ENCODE results near the gene PLD6. TPM values are rescaled to one million over a fixed set of nuclear protein-coding genes. Genes with fewer than 3 reads are reported as not detected.
A peak's percentile ranks its signal among the peaks of the same experiment; 100 is the strongest.
"Not testable (repeated sequence)": the region's sequence is repeated elsewhere in the genome, so short reads cannot be mapped to it uniquely, and the experiment has no call there.

Gene PLD6
- total and polyA plus RNA-seq, 2 experiments from 2014 or later, result 0.65 to 1.0 TPM

DNA sequence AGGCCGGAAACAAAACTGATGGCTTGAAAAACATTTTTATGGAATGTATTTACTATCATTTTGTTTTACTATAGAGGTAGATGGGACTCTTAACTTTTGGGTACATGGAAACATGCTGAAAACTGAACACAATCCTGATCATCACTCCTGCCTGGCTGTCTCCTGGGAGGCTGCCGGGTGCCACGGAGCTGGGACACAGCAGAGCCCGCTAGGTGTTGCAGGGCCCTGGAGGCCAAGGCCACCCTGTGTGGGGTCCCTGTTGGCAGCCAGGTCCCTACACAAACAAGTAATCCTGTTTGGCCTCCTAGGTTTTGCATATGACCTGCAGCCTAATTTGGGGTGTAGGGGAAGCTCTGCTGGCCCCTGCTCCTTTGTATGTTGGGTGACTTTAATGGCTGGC, 17.5 kb downstream of the PLD6 start:
- Histone ChIP-seq H3K36me3 (ENCODE audit: low read depth) (peaks cover 39% of the 10 kb centered on the region; the same call in 1 of the 2 replicates), H3K4me1 (ENCODE audit: insufficient read depth) (peaks cover 22% of the 10 kb centered on the region), H3K4me3 (no peak overlapping the region)

GRCh38 chr17:17186551-17187505, 19.3 kb downstream of the PLD6 start:
- Histone ChIP-seq H3K4me3 (no peak overlapping the region), H3K27me3 (replicated peaks; ENCODE audit: insufficient read depth) (no peaks in the 10 kb centered on the region), H2AFZ (no peak overlapping the region), H3K79me2 (ENCODE audit: insufficient read depth) (no peaks in the 10 kb centered on the region), H3K9me2 (ENCODE audit: insufficient read depth) (no peaks in the 10 kb centered on the region), H3K9me3 (ENCODE audit: low read depth) (no peaks in the 10 kb centered on the region), H3K9ac (no peak overlapping the region), H3K27ac (no peak overlapping the region; the same call in 1 of the 2 replicates), H3K36me3 (ENCODE audit: low read depth) (peaks cover 47% of the 10 kb centered on the region; the same call in 1 of the 2 replicates), H4K20me1 (ENCODE audit: insufficient read depth) (no peaks in the 10 kb centered on the region), H3K4me1 (ENCODE audit: insufficient read depth) (peaks cover 19% of the 10 kb centered on the region), H3F3A (ENCODE audit: insufficient read depth) (peaks cover 51% of the 10 kb centered on the region), H3K4me2 (ENCODE audit: unreplicated experiment) (no peak overlapping the region)
- TF ChIP-seq EZH2 (IDR thresholded peaks at IDR 0.05; ENCODE audit: insufficient read depth, poor library complexity, severe bottlenecking) (no peak), EZH2phosphoT487 (IDR thresholded peaks at IDR 0.05; ENCODE audit: insufficient read depth, low read depth) (no peak)
- 82 to 83% methylated on average over 14 of the region's 14 CpGs for WGBS, 2 experiments (ENCODE audit: low coverage in 1 of 2, low lambda C conversion rate in 2 of 2, missing lambda C conversion rate in 2 of 2)
- in situ Hi-C loops (cut with MboI), result no loop called here
- no peak for DNase-seq

More for the DNA sequence above, 17.5 kb downstream of the PLD6 start:
- no peaks in the 10 kb centered on the region for H4K20me1 ChIP-seq (ENCODE audit: insufficient read depth)
- no peak overlapping the region for H3K27ac ChIP-seq
- H3K9ac ChIP-seq, result no peak overlapping the region
- no peaks in the 10 kb centered on the region for H3K27me3 ChIP-seq (replicated peaks; ENCODE audit: insufficient read depth)
- no peak overlapping the region for H2AFZ ChIP-seq
- H3K79me2 ChIP-seq (ENCODE audit: insufficient read depth), result no peaks in the 10 kb centered on the region
- no peak for DNase-seq
- 98 to 99% methylated on average over 4 of the region's 4 CpGs for WGBS, 2 experiments (ENCODE audit: low coverage in 1 of 2, low lambda C conversion rate in 2 of 2, missing lambda C conversion rate in 2 of 2)
- H3K4me2 ChIP-seq (ENCODE audit: unreplicated experiment), result no peak overlapping the region
- H3K9me2 ChIP-seq (ENCODE audit: insufficient read depth), result no peaks in the 10 kb centered on the region
- no peaks in the 10 kb centered on the region for H3K9me3 ChIP-seq (ENCODE audit: low read depth)
- in situ Hi-C loops (cut with MboI), result no loop called here
- no peak for TF ChIP-seq EZH2 (IDR thresholded peaks at IDR 0.05; ENCODE audit: insufficient read depth, poor library complexity, severe bottlenecking)
- TF ChIP-seq EZH2phosphoT487 (IDR thresholded peaks at IDR 0.05; ENCODE audit: insufficient read depth, low read depth), result no peak
- H3F3A ChIP-seq (ENCODE audit: insufficient read depth), result peaks cover 54% of the 10 kb centered on the region

DNA sequence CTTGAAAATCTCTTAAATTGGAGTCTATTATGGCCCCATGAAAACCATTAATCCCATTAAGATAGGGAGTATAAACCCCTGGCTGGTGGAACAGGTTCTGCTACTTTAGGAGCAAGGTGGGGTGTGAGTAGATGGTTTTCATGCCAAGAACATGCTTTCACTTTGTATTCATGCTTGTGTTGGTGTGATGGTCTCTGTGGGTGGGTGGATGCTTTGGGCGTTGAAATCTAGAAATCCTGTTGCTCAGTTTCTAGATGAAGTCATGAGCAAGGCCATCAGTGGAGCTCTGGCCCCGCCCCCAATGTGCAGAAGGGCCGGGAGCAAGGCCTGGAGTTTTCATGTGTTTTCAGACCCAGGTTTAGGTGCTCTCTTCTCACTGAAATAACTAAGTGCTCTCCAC, 20.1 kb downstream of the PLD6 start:
- Histone ChIP-seq H3K4me2 (ENCODE audit: unreplicated experiment) (no peak overlapping the region), H3K4me1 (ENCODE audit: insufficient read depth) (peaks cover 11% of the 10 kb centered on the region), H3F3A (ENCODE audit: insufficient read depth) (peaks cover 44% of the 10 kb centered on the region), H3K79me2 (ENCODE audit: insufficient read depth) (no peaks in the 10 kb centered on the region), H3K4me3 (no peak overlapping the region), H3K9me3 (ENCODE audit: low read depth) (no peaks in the 10 kb centered on the region), H2AFZ (no peak overlapping the region), H3K36me3 (ENCODE audit: low read depth) (peaks cover 53% of the 10 kb centered on the region), H3K9ac (no peak overlapping the region), H3K9me2 (ENCODE audit: insufficient read depth) (no peaks in the 10 kb centered on the region), H3K27me3 (replicated peaks; ENCODE audit: insufficient read depth) (no peaks in the 10 kb centered on the region), H4K20me1 (ENCODE audit: insufficient read depth) (no peaks in the 10 kb centered on the region), H3K27ac (no peak overlapping the region; the same call in 1 of the 2 replicates)
- no peak for TF ChIP-seq EZH2phosphoT487 (IDR thresholded peaks at IDR 0.05; ENCODE audit: insufficient read depth, low read depth)
- no peak for TF ChIP-seq EZH2 (IDR thresholded peaks at IDR 0.05; ENCODE audit: insufficient read depth, poor library complexity, severe bottlenecking)
- WGBS, 2 experiments (ENCODE audit: low coverage in 1 of 2, low lambda C conversion rate in 2 of 2, missing lambda C conversion rate in 2 of 2), result 55 to 63% methylated on average over 3 of the region's 3 CpGs
- DNase-seq, result peak; percentile 28
- in situ Hi-C loops (cut with MboI), result no loop called here

DNA sequence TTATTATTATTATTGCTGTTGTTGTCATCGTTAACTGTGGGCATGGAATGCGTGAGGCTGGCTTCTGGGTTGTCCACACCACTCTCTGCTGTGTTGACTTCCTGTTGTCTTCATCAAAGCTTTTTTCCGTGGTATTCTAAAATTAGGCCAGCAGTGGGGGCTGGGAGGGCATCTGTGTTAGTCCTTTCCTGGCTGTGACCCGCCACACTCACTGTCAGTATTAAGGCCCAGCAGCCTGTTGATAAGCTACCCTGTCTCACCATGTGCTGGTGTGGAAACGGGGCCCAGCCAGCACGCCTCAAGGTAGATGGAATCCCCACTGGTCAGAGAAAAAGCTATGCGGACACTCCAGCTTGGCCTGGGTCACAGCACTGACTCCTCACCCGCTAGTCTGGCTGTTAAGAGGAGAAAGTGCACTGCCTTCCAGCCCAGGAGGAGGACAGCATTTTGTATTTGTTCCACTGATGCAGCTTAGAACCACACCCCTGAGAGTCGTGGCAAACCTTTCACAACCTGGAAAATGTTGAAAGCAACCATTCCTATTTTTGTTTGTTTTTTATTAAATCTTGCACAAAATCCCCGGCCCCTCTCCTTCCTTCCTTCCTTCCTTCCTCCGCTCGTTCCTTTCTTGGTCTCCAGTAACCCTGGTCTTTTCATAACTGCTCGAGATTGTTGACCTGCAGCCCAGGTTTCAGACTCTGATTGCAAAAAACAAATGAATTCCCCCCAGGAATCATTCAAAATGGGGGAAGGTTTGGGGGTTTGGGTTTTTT, 21.0 kb downstream of the PLD6 start:
- peaks cover 36% of the 10 kb centered on the region; the same call in 1 of the 2 replicates for H3F3A ChIP-seq (ENCODE audit: insufficient read depth)
- H3K79me2 ChIP-seq (ENCODE audit: insufficient read depth); H3K27ac ChIP-seq; H3K4me3 ChIP-seq; DNase-seq; H3K4me1 ChIP-seq (ENCODE audit: insufficient read depth); H3K4me2 ChIP-seq (ENCODE audit: unreplicated experiment); H3K9me2 ChIP-seq (ENCODE audit: insufficient read depth); H3K27me3 ChIP-seq (replicated peaks; ENCODE audit: insufficient read depth); H4K20me1 ChIP-seq (ENCODE audit: insufficient read depth); H3K9me3 ChIP-seq (ENCODE audit: low read depth); H2AFZ ChIP-seq; in situ Hi-C loops (cut with MboI); H3K9ac ChIP-seq: not testable (repeated sequence)
- peaks cover 62% of the 10 kb centered on the region for H3K36me3 ChIP-seq (ENCODE audit: low read depth)
- 79 to 82% methylated on average over 13 of the region's 13 CpGs for WGBS, 2 experiments (ENCODE audit: low coverage in 1 of 2, low lambda C conversion rate in 2 of 2, missing lambda C conversion rate in 2 of 2)
